ENCODE measurements around the gene SLC16A4.

Gene SLC16A4

DNA sequence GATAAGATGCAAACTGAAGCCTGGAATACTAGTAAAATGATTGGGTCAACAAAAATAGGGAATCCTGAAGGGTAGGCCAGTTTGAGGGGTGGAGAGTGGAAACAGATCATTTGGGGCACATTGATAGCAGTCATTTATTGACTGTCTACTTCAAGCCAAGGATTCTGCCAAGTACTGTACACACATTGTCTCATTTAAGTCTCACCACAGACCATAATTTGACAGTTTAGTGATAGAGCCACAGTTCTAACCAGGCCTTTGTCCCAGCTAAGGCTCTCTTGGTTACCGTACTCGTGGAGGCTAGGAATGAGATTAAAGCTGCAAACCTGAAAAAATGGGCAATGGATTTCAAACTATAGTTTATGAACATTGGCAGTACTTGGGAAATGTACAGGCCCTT, 40.5 kb downstream of the SLC16A4 start:
- no peak for DNase-seq

DNA sequence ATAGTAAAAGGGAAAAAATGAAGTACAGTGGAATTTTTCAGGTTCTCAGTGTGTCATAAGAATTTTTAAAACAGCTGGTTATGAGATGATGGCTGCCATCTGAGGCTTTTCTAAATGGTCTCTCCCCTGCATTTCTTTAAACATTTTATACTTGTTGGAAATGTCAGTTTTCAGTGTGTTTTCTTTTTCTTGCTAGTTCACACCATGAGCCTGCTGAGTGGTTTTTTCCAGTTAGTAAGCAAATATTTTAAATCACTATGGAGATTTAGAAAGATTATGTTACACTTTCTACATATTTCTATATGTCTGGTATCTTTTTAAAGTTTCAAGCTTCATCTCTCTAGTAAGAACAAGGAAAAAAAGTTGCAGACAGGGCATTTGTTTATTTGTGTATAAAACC, 42.1 kb downstream of the SLC16A4 start:
- DNase-seq = no peak

DNA sequence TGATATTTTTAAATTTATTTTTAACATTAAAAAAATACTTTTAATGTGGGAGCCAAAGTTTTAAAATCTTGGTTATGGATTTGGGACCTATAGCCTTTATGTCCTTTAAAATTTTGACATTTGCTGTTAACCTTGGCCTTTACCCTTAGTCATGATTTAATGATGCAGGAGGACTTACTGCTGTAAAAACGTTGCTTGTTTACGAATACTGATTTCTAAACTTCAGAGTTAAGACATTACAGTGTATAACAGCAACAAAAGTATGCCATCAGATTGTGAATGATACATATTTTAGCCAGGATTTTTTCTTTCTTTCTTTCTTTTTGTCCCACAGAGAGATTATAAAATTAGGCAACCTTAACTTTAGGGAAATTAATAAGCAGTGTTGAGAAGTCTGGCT, 42.8 kb downstream of the SLC16A4 start:
- DNase-seq = no peak

DNA sequence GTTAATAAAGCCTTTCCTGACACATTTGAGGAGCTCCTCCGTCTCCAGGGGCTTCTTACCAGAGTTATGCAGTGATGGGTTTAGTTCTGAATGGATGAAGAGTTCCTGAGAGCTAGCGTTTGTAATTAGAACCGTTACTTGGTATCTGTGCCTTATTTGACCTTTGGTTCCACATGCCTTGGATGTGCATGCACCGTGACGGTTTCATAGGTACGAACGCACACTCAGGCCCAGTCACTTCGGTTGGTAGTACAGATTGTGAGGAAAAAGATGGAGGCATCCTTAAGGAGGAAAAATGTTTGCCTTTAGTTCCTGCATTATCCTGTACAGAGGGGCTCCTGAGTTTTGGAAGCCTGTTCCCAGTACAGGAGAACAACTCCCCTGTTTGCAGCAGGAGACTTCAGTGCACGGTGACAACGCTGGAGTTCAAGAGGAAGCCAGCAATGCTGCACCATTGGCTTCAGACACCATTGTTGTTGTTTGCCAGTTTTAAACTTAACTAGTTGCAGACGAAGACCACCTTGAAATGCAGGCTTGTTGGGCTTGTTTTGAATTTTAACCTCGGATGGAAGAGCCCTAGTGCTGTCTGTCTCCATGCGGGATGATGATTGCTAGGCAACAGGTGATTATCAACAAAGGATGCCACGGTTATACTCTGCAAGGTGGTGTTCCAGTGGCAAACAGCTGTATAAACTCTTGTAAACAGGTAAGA, 43.5 kb downstream of the SLC16A4 start:
- DNase-seq = no peak

DNA sequence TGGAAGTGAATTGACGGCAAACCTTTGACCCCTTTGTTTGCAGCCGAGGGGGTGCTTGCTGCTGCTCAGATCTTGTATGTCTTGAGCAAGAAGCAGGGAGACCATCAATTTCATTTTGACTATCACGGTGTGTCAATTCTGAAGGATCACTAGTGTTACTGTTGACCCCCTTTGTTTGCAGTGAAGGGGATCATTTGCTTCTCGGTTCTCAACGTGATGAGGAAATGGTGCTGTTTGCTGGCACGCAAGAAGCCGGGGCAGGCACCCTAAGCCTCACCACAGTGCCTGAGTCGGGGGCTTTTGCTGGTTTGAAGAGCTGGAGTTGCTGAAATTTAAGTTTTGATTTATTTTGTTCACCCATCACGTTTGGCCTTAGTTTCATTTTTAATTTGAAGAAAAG, 44.1 kb downstream of the SLC16A4 start:
- no peak for DNase-seq

DNA sequence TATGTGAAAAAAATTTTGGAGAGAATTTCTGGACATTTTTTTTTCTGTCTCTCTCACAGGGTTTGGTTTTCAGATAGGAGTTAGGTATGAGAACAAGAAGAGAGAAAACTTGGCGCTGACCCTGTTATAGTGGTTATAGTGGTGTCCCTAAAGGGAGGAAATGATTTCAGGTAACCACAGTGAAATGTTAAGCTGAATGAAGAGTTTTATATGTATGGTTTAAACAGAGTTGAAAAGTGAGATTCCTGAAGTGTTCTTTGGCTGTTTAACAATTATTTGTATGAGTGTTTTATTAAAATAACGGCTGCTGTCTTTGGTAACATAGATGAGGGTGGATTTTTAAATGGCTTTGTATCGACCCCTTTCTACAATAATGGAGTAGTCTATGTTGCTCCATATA, 45.3 kb downstream of the SLC16A4 start:
- no peak for DNase-seq

DNA sequence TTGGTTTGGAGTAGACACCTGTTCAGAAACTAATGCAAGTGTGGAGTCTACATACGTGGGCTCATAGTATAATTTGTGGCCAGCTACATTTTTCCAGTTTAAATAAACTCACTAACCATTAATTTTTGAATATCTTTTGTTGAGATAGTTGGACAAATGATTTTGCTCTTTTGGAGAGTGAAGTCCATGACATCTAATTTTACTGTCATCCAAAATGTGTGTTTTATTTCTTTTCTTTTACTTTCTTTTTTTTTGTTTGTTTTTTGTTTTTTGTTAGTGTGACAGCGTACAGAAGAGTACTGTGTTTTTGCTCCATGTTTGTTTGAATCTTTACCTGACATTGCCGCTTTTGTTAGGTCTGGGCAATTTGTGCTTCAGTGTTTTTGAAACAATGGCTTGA, 46.7 kb downstream of the SLC16A4 start:
- DNase-seq = no peak

DNA sequence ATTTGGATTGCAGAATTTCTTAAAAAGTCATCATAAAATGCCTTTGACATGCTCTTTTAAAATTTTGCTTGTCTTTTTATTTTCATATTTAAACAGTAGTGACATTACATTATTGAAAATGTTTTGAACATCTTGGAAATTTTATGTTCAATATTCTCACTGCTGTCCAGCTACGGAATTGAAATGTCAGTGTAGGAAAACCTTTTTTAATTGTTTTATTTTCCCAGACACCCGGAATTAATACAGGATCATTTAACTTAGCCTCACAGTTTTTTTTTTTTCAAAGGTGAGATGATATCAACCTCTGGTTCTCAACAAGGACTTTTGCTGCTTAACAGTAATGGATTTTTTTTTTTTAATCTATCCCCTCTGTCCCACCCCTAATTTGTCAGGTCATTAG, 47.6 kb downstream of the SLC16A4 start:
- no peak for DNase-seq

DNA sequence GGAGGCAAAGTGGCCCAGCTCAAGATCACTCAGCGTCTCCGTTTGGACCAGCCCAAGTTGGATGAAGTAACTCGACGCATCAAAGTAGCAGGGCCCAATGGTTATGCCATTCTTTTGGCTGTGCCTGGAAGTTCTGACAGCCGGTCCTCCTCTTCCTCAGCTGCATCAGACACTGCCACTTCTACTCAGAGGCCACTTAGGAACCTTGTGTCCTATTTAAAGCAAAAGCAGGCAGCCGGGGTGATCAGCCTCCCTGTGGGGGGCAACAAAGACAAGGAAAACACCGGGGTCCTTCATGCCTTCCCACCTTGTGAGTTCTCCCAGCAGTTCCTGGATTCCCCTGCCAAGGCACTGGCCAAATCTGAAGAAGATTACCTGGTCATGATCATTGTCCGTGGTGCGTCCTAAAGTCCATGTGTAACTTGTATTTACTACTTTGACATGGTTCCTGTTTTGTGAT, 48.9 kb downstream of the SLC16A4 start:
- no peak for DNase-seq

DNA sequence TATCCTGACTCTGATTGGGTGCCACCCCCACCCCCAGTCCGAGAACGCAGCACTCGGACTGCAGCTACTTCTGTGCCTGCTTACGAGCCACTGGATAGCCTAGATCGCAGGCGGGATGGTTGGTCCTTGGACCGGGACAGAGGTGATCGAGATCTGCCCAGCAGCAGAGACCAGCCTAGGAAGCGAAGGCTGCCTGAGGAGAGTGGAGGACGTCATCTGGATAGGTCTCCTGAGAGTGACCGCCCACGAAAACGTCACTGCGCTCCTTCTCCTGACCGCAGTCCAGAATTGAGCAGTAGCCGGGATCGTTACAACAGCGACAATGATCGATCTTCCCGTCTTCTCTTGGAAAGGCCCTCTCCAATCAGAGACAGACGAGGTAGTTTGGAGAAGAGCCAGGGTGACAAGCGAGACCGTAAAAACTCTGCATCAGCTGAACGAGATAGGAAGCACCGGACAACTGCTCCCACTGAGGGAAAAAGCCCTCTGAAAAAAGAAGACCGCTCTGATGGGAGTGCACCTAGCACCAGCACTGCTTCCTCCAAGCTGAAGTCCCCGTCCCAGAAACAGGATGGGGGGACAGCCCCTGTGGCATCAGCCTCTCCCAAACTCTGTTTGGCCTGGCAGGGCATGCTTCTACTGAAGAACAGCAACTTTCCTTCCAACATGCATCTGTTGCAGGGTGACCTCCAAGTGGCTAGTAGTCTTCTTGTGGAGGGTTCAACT, 49.5 kb downstream of the SLC16A4 start:
- no peak for DNase-seq

DNA sequence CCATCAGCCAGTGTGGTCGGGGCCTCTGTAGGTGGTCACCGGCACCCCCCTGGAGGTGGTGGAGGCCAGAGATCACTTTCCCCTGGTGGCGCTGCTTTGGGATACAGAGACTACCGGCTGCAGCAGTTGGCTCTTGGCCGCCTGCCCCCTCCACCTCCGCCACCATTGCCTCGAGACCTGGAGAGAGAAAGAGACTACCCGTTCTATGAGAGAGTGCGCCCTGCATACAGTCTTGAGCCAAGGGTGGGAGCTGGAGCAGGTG, 50.7 kb downstream of the SLC16A4 start:
- no peak for DNase-seq

DNA sequence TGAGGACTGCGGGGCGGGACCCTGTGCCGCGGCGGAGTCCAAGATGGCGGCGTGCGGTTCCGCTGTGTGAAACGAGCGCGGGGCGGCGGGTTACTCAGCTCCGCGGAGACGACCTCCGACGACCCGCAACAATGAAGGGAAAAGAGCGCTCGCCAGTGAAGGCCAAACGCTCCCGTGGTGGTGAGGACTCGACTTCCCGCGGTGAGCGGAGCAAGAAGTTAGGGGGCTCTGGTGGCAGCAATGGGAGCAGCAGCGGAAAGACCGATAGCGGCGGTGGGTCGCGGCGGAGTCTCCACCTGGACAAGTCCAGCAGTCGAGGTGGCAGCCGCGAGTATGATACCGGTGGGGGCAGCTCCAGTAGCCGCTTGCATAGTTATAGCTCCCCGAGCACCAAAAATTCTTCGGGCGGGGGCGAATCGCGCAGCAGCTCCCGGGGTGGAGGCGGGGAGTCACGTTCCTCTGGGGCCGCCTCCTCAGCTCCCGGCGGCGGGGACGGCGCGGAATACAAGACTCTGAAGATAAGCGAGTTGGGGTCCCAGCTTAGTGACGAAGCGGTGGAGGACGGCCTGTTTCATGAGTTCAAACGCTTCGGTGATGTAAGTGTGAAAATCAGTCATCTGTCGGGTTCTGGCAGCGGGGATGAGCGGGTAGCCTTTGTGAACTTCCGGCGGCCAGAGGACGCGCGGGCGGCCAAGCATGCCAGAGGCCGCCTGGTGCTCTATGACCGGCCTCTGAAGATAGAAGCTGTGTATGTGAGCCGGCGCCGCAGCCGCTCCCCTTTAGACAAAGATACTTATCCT, 51.2 kb downstream of the SLC16A4 start:
- peak; percentile 7 for DNase-seq

DNA sequence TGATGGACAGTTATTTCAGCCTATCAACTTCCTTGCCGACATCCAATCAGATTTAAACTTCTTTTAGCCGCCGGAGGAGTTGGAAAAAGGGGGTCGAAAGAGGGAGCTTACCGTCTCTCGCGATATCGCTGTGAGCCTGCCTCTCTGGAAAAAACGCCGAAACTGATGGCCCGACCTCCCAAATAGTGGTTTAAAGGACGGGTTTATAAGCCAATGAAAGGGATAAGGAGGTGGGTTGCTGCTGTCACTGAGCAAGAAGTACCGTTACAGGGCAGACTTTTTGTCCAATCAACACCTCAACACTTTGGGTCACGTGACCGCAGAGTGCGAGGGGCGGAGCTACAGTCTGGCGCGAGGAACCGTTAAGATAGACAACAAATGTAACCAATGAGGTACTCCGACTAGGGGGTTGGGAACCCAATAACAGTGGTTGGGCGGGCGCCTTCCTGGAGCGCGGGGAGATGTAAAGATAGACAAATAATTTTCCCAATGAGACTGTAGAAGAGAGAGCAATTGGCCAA, 51.9 kb downstream of the SLC16A4 start, which contains the start of gene RBM15:
Gene RBM15, plus strand, starts transcription at position 492 of the 521 bp plus-strand sequence. Its CDS starts 29 bp downstream, at position 521.
- peak; percentile 100 for DNase-seq

DNA sequence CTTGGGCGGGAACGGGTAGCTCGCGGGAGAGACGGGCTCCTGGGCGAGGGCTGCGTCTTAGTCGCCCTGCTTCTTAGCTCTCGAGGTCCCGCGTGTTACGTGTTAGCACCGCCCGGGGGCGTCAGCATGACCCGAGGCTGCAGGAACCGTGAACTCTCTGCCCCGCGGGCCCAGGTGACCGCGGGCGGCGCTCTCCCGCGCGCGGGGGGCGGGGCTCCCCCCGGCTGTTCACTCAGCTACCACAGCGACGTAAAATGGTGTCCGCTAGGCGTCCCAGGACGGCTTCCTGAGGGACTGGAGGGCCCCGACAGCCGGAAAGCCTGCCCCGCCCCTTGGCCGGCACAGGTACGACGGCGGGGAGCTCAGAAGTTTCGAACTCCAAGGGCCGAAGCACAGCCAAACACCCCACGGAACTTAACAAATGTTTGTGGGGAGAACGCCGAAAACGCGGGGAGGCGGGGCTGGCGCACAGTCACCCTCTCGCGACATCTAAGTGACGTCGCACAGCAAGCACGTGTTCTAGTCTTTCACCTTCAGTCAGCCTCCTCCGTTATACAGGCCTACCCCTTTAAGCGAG, 52.4 kb downstream of the SLC16A4 start:
- peak; percentile 96 for DNase-seq

DNA sequence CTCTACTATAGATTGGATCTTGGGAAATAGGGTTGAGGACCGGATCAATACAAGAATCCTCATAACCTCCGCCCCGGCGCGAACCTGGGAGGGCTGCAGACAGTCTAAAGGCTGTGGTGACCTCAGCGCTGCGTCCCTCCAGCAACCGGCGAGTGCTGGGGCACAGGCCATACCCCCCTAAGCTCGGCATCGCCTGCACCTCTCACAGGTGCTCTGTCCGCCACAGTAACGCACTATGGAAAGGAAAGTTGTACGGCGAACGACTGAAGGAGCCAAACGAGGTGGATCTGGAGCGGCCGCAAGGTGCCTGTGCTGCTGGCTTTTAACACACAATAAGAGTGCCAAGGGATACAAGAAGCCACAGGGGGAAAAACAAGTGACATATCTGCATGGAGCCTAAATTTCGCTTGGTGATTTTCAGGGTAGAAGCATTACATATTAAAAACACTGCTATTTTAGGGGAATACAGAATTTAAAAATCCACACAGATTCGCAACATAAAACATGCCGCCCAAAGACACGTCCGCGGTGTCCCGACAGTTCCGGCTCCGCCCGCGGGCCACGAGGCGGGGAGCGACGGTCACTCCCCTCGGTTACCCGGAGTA, 53.0 kb downstream of the SLC16A4 start:
- DNase-seq = no peak

DNA sequence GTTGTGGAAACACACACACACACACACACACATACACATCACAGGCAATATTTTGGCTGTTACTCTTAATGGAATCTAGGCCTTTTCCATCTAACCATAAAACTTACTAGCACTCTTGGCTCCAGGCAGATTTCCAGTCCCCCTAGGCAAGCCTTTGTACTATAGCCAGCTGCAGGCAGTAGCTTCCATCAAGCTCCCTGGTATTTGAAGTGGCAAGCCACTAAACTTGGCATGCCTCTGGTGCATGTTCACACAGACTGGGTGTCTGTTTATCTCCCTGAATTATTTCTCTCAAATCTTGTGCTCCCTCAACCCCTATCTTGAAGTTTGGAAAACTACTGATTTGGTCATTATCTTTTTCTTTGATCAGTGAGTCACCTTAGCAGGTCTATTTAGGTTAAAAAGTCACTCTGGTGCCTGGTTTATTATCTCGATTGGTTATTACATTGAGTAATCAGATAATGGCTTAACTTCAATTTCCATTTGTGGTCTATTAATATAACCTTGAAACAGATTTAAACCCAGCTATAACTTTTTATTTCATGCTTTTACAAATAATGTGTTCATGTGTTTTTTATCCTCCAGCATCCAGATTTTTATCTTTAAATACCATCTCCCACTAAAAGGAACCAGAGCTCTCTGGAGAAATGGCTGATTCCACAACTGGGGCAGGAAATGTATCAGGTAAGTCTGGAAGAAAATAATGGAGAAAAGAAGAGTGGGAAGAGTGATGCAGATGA, 54.4 kb downstream of the SLC16A4 start:
- peak; percentile 35 for DNase-seq

DNA sequence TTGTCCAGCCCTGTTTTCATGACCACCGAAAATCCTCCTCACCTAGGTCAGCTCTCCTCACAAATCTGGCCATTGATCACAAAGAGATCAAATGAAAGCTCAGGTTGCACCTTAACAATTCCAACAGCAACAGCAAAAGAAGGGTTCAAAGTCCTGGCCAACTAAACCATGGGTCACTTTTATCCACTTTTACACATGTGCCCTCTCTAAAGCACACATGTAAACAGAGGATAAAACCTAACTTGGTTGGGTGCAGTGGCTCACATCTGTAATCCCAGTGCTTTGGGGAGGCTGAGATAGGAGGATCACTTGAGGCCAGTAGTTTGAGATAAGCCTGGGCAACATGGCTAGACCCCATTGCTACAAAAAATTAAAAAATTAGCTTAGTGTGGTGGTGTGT, 55.6 kb downstream of the SLC16A4 start:
- DNase-seq = no peak

DNA sequence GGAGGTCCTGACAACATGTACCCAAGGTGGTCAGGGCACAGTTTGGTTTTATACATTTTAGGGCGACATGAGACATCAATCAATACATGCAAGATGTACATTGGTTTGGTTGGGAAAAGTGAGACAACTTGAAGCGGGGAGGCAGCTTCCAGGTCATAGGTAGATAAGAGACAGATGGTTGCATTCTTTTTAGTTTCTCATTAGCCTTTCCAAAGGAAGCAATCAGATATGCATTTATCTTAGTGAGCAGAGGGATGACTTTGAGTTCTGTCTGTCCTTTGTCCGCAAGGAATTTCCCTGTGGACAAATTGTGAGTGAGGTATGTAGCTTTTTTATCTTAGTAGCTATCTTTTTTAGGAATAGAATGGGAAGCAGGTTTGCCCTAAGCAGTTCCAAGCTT, 62.1 kb downstream of the SLC16A4 start:
- DNase-seq = no peak

DNA sequence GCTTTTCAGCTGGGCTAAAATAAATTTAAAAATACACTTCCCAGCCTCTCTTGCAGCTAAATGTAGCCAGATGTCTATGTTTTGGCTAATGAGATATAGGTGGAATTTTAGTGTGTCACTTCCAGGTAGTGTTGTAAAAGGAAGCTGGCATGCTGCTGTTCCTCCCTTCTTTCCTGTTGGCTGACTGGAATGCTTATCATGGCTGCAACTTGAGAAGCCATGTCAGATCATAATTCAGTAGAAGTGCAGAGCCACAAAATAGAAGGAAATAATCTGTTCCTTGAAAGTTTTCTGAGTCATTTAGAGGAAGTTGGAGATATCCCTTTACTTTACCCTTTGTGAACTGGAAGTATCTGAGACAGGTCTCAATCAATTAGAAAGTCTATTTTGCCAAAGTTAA, 62.6 kb downstream of the SLC16A4 start:
- no peak for DNase-seq

DNA sequence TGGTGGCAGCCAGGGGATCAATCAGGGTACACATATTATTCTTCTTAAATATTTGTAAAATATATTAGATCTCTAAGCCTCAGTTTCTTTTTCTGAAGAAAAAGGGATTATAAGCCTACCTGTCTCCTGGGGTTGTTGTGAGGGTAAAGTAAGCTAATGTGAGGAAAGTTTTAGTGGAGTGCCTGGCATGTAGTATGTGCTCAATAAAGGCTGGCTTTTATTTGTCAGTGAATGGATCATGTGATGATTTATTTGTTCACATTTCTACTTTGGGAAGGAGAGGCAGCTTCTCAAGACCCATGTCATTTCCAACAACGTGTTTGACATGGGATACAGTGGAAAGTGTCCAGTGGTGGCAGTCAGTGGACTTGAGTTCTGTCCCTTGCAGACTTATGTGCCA, 64.0 kb downstream of the SLC16A4 start:
- DNase-seq = no peak

DNA sequence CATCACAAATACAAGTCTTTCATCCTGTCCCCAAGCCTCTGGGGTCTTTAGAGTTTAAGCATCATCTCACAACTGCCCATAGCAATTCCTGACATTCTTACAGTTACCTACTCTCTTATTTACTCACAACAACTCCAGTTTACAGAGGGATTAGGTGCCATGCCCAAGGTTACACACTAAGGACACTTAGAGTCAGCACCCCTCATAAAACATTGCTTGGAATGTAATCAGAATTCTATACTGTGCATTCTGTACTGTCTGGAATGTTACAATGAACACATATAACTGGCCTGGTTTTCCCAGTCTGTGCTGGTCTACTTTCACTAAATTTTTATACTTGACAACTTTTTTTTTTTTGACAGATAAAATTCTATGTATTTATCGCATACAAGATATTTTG, 66.2 kb downstream of the SLC16A4 start:
- DNase-seq = no peak

DNA sequence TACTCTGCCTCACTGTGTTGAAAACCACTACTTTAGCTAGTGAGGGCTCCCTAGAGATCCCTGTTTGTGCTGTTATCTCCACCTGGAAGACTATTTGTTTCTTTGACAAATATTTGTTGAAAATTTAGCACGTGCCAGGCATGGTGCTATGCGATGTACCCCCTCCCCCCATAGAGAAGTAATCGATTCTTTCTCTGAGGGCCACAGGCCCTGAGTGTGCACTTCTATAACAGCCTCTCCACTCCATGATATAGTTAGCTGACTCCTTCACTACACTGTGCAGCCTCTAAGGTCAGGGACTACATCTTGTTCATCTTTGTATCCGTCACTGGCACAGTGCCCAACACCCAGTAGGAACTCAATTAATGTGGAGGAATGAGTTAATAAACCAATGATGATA, 69.0 kb downstream of the SLC16A4 start:
- no peak for DNase-seq
